GM23338 (cell line): ENCODE results near the gene TBCC.

Source experiments
- CTCF ChIP-seq, 2 experiments: fragments of 200-600 bp in 1 of 2; sonication (generic) in 1 of 2; conservative IDR thresholded peaks; 2 replicates each; pipeline versions ENCODE4 v1.5.1 to v1.6.1; 2016 to 2017; ENCODE audit warnings: antibody characterized with exemption in 2 of 2, low read depth in 2 of 2, mild to moderate bottlenecking in 2 of 2, moderate library complexity in 1 of 2
- EZH2 ChIP-seq: fragments of 200-600 bp; sonication (generic); IDR thresholded peaks from one replicate; pipeline ENCODE4 v1.8.0; 2017; ENCODE audit warnings: antibody characterized with exemption, mild to moderate bottlenecking, low read depth; ENCODE audit not compliant: unreplicated experiment

DNA sequence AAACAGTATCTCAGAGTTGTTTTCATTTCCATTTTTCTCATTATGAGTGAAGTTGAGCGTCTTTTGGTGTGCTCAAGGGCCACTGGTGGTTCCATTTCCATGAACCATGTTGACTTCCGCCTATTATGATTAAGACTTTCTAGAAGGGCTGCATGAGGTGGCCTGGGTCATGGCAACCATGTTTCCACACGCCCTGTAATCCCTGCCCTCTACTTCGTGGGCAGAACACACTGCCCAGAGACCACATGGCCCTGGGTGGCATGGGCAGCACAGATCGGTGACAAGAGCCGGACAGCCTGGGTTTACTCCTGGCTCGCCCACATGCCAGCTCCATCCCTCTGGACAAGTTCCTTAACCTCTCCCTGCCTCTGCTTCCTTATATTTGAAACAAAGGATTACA, 38.3 kb downstream of the TBCC start:
- no peak for TF ChIP-seq CTCF (conservative IDR thresholded peaks at IDR 0.05; ENCODE audit: low read depth in 2 of 2)
- no peak for TF ChIP-seq EZH2
